GM11168 (cell line): Measurements from ENCODE around the gene RNF113B.

ENCODE experiments used
- in situ Hi-C: fragments of 300-500 bp; cut with MboI; formaldehyde crosslinking; loops from one replicate; pipeline ENCODE4 v1.12.0; 2022; ENCODE audit warnings: low sequenced_read_pairs; ENCODE audit not compliant: unreplicated experiment

RNF113B gene

GRCh38 chr13:98180092-98180491 lies 3.0 kb upstream of the RNF113B start:
- in situ Hi-C loops, result no loop called here

GRCh38 chr13:98175823-98176222 lies 1.2 kb downstream of the RNF113B start:
- in situ Hi-C loops, result no loop called here

DNA sequence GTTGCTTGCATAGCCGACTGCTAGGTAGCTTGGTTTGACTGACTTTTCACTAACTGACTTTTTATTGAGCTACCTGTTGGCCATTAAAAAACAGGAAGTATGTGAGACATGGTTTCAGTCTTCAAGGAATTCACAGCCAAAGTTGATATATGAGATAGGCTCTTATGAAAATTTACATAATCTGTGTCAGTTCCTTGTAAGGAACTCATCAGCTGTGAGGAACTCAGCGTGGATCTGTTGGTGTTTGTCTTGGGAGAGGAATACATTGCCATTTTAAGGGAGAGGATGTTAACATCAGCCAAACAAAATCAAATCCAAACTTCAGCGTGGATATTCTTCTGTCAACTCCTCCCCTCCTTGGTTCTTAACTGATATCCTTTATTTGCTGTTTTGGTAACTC lies 2.0 kb downstream of the RNF113B start:
- in situ Hi-C loops, result no loop called here

GRCh38 chr13:98174307-98174706 lies 2.8 kb downstream of the RNF113B start:
- in situ Hi-C loops, result no loop called here

- in situ Hi-C loops, result no loop called here
Observed at GRCh38 chr13:98173431-98174152, 3.5 kb downstream of the RNF113B start.

DNA sequence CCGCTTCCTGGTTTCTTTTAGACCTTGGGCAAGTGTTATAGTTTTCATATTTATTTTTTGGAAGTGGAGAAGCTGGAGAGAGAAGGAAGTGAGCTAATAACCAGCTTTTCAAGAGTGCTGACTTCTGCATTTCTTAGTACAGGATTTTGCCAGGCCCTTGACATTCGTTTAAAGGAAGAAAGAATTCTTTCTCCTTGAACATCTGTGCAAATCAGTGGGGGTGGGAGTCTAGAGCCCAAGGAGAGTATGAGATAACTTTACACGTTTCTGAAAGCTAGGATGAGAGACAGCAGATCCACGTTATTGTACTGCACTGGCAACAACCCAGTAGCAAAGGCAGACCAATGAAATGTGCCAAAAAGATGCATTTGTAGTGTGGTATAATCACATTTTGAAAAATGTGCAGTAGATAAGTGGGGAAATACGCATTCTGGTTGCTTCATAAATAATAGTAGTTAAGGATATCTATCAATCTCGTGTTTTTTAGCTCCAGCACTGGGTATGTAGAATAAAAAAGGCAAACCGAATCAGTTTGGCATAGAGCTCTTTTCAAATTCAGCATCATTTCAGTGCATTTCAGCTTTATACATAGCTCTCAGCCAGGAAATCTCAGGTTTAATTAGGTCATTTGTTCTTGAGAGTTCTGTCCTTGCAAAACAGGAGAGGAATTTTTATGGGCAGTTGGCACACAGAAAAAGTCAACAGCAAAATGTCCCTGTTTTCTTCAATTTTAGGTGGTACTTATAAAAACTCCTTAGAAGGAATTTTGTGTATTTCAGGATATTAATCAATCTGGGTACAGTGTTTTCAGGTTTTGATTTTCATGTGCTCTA lies 4.3 kb downstream of the RNF113B start:
- in situ Hi-C loops, result no loop called here

DNA sequence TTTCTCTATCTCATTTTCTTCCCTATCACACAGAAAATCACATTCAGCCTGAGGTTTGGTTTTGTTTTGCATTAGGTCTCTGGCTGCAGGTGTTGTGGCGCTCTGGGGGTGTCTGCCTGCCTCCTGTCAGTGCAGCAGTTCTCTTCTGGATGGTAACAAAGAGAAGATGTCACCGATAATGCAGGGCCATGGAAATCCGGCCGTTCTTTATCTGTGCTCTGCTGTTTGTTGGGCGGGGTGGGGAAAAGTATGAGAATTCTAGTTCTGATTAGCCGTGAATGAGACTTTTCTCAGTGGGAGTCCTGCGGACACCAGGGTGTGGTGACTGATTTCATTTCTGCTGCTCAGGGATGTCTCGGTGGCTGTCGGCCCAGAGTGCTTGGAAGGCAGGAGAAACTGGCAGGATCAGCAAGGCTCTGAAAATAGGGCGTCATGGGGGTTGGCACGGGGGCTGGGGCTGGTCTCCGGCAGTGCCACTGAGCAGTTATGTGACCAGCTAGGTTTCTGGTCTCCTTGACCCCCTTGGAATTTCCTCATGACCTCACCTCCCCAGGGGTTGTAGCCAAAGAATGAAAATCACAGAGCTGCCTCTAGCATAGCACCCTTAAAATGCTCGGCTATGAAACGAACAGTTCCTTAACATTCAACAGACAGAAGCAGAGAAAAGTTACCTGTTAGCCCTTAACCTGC lies 5.0 kb downstream of the RNF113B start:
- in situ Hi-C loops, result no loop called here

DNA sequence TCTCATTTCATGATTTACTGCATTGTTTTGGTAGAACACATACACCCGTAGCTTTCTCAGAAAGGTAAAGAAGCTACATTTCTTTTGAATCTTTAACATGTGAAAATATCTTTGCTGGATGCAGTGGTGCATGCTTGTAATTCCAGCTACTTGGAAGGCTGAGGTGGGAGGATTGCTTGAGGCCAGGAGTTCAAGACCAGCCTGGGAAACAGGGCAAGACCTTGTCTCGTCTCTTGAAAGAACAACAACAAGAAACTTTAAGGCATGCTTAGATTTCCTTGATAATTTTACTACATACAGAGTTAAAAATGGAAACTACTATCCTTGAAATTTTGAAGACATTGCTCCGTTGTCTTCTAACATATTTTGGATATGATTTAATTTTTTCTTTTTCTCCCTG lies 7.7 kb downstream of the RNF113B start:
- in situ Hi-C loops, result no loop called here

- in situ Hi-C loops, result no loop called here
Observed at GRCh38 chr13:98162935-98163334, 14.1 kb downstream of the RNF113B start.

DNA sequence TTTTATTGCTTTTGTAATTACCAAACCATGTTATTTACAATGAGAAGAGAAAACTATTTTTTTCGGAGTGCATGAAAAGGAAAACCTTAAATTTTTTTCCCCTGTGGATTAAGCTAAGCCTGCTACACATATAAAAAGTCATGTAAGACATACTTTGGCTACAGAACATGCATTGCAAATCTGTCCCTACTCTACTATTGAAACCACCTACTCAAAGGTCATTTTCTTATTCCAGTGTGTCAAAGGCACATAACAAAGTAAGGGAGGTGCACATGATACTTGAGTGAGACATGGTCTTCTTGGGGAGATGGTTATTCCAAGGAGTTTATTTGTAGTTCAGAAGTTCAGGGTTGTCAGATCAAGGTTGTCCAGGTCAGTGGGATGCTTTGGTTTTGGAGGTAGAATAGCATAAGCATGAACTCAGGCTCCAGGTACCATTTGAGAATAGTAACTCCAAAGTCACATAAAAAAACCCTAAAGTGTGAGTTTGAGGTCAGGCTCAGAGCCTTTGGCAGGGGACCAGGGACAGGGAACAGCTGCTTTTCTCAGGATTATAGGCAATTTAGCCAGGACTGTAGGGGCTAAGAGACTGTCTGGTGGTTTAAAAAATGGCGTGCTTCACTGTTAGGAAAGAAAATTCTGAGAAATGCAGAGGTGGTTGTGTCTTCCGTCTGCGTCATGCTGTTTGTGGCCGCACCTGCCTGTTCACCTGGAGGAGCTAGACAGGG lies 18.7 kb downstream of the RNF113B start:
- in situ Hi-C loops, result no loop called here

DNA sequence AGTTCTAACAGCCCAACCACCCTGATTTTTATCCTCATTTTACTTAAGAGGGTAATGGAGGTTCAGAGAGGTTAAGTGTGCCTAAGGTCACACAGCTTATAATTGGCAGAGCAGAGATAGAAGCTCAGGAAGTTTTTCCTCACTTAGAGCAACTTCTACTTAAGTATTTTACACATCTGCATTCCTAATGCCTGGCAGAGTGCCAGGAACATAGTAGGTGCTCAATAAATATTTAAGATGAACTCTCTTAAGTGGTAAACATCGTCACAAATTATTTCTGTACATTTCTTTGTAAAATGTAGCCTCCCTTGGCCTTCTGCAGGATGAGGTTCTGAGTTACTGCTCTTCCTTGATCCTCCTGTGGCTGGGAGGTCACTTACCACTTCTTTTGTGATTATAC lies 19.5 kb downstream of the RNF113B start:
- in situ Hi-C loops, result no loop called here

- in situ Hi-C loops, result no loop called here
Observed at GRCh38 chr13:98157188-98157587, 19.9 kb downstream of the RNF113B start.

DNA sequence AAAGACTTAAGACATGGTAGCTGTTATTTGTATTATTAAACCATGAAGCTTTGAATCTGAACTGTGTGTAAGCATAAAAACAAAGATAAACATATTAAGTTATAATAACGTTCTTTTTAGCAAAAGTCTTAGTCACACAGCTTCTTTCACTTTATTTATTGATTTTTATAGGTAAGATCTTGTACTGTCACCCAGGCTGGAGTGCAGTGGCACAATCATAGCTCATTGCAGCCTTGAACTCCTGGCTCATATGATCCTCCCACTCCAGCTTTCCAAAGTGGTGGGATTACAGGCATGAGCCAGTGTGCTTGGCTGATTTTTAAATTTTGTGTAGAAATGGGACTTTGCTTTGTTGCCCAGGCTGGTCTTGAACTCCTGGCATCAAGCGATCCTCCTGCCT lies 20.8 kb downstream of the RNF113B start:
- in situ Hi-C loops, result no loop called here

DNA sequence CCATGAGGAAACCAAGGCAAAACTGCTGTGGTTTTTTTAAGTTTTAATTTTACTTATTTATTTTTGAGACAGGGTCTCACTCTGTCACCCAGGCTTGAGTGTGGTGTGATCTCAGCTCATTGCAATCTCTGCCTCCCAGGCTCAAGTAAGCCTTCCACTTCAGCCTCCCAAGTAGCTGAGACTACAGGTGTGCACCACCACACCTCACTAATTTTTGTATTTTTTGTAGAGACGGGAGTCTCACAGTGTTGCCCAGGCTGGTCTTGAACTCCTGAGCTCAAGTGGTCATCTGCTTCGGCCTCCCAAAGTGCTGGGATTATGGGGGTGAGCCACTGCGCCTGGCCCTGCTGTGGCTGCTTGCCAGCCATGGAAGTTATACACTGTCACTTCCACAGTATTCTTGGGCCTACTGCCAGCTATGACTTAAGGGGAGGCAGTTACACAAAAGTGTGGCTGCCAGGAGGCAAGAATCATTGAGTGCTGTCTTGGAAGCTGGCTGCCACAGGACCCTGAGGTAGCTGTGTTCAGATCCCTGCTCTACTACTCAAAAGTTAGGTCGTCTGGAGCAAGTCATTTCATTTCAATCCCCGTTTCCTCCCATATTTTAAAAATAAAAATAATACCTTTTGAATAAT lies 21.5 kb downstream of the RNF113B start:
- in situ Hi-C loops, result no loop called here

DNA sequence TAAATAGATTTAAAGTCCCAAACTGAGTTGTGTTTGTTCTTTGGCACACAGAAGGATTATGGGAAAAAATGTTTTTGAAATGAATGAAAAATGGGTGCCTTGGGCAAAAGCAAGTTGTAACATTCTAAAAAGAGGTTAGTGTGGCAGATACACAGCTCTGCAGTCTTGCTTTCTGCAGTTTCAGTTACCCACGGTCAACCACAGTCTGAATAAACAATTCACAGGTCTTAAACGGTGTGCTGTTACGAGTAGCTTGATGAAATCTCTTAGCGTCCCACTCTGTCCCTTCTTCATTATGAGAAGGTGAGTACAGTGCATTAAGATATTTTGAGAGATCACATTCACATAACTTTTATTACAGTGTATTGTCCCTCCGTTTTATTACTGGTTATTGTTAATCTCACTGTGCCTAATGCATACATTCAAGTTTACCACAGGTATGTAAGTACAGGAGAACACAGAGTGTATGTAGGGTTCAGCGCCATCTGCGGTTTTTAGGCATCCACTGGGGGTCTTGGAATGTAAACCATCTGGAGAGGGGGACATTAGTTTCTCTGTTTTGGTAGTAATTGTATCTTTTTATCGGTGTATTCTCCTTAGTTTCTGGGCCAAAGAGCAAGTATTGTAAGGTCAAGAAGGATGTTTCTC lies 26.1 kb downstream of the RNF113B start:
- in situ Hi-C loops, result no loop called here

DNA sequence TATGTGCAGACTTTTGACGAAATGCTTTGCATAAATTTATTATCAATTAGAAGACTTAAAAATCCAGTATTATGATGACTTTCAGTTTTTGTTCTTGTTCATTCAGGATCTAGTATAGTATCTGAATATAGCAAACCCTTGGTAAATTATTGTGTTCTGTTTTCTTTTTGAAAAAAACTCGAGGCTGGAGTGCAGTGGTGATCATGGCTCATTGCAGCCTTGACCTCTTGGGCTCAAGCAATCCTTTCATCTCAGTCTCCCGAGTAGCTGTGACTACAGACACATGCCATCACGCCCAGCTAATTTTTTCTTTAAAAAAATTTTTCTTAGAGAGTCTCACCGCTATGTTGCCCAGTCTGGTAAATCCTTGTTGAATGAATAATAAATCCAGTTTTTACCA lies 29.5 kb downstream of the RNF113B start:
- in situ Hi-C loops, result no loop called here

- in situ Hi-C loops, result no loop called here
Observed at GRCh38 chr13:98144801-98145350, 32.2 kb downstream of the RNF113B start.

GRCh38 chr13:98144027-98144741 lies 32.9 kb downstream of the RNF113B start:
- in situ Hi-C loops, result no loop called here

GRCh38 chr13:98143601-98144026 lies 33.5 kb downstream of the RNF113B start:
- in situ Hi-C loops, result no loop called here
